Measurements from ENCODE around the gene SIN3B.
A peak's percentile ranks its signal among the peaks of the same experiment; 100 is the strongest.

SIN3B gene

GRCh38 chr19:16831531-16831930, 2.3 kb downstream of the SIN3B start:
- Histone ChIP-seq H3K27ac (ENCODE audit: low read depth, low read length) (no peak overlapping the region), H3K36me3 (ENCODE audit: control insufficient read depth, low read length) (peaks cover 62% of the 10 kb centered on the region), H3K79me2 (ENCODE audit: control insufficient read depth, low read length) (peaks cover 46% of the 10 kb centered on the region), H3K9me2 (replicated peaks; ENCODE audit: control insufficient read depth, low read length) (no peaks in the 10 kb centered on the region), H3K4me2 (ENCODE audit: low read length) (no peak overlapping the region), H3K4me1 (ENCODE audit: control insufficient read depth, low read length) (peaks cover 61% of the 10 kb centered on the region), H3F3A (ENCODE audit: control insufficient read depth, insufficient read depth) (peaks cover 20% of the 10 kb centered on the region), H3K9me3 (ENCODE audit: control insufficient read depth, insufficient read depth, low read length) (no peaks in the 10 kb centered on the region), H4K20me1 (ENCODE audit: control insufficient read depth, insufficient read depth, low read depth, low read length) (no peaks in the 10 kb centered on the region), H3K4me3 (ENCODE audit: low read length) (no peak overlapping the region), H3K27me3 (ENCODE audit: control insufficient read depth, low read length) (no peaks in the 10 kb centered on the region)
- TF ChIP-seq EZH2phosphoT487 (IDR thresholded peaks at IDR 0.05; ENCODE audit: borderline replicate concordance, low read length): no peak
- TF ChIP-seq, protein P1, sequence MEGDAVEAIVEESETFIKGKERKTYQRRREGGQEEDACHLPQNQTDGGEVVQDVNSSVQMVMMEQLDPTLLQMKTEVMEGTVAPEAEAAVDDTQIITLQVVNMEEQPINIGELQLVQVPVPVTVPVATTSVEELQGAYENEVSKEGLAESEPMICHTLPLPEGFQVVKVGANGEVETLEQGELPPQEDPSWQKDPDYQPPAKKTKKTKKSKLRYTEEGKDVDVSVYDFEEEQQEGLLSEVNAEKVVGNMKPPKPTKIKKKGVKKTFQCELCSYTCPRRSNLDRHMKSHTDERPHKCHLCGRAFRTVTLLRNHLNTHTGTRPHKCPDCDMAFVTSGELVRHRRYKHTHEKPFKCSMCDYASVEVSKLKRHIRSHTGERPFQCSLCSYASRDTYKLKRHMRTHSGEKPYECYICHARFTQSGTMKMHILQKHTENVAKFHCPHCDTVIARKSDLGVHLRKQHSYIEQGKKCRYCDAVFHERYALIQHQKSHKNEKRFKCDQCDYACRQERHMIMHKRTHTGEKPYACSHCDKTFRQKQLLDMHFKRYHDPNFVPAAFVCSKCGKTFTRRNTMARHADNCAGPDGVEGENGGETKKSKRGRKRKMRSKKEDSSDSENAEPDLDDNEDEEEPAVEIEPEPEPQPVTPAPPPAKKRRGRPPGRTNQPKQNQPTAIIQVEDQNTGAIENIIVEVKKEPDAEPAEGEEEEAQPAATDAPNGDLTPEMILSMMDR (IDR thresholded peaks at IDR 0.05; ENCODE audit: low read depth, low read length, poor library complexity, severe bottlenecking): no peak

DNA sequence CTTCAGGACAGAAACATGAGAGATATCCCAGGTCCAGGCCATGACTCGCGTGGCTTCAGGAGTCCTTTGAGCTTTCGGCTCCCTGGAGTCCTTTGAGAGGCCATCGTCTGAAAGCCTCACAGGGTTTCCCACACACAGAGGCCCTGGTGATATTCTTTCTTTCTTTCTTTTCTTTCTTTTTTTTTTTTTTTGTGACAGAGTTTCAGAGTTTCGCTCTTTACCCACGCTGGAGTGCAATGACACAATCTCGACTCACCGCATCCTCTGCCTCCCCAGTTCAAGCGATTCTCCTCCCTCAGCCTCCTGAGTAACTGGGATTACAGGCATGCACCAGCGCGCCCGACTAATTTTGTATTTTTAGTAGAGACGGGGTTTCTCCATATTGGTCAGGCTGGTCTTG, 5.5 kb downstream of the SIN3B start:
- H4K20me1 ChIP-seq (ENCODE audit: control insufficient read depth, insufficient read depth, low read depth, low read length): no peaks in the 10 kb centered on the region
- H3K4me3 ChIP-seq (ENCODE audit: low read length): peak overlapping the region; percentile 55
- peaks cover 56% of the 10 kb centered on the region for H3K4me1 ChIP-seq (ENCODE audit: control insufficient read depth, low read length)
- peaks cover 20% of the 10 kb centered on the region for H3F3A ChIP-seq (ENCODE audit: control insufficient read depth, insufficient read depth)
- H3K36me3 ChIP-seq (ENCODE audit: control insufficient read depth, low read length): peaks cover 91% of the 10 kb centered on the region
- no peaks in the 10 kb centered on the region for H3K27me3 ChIP-seq (ENCODE audit: control insufficient read depth, low read length)
- H3K79me2 ChIP-seq (ENCODE audit: control insufficient read depth, low read length): peaks cover 66% of the 10 kb centered on the region
- TF ChIP-seq, protein P1 (IDR thresholded peaks at IDR 0.05; ENCODE audit: low read depth, low read length, poor library complexity, severe bottlenecking): no peak
- no peak for TF ChIP-seq EZH2phosphoT487 (IDR thresholded peaks at IDR 0.05; ENCODE audit: borderline replicate concordance, low read length)
- peak overlapping the region; percentile 96 for H3K27ac ChIP-seq (ENCODE audit: low read depth, low read length)
- peak overlapping the region; percentile 72 for H3K4me2 ChIP-seq (ENCODE audit: low read length)
- H3K9me3 ChIP-seq (ENCODE audit: control insufficient read depth, insufficient read depth, low read length): no peaks in the 10 kb centered on the region
- H3K9me2 ChIP-seq (replicated peaks; ENCODE audit: control insufficient read depth, low read length): no peaks in the 10 kb centered on the region

- peak overlapping the region; percentile 10 for H3K4me2 ChIP-seq (ENCODE audit: low read length)
- peaks cover 90% of the 10 kb centered on the region for H3K36me3 ChIP-seq (ENCODE audit: control insufficient read depth, low read length)
- H3K9me3 ChIP-seq (ENCODE audit: control insufficient read depth, insufficient read depth, low read length): no peaks in the 10 kb centered on the region
- H3K27me3 ChIP-seq (ENCODE audit: control insufficient read depth, low read length): no peaks in the 10 kb centered on the region
- H3K4me1 ChIP-seq (ENCODE audit: control insufficient read depth, low read length): peaks cover 43% of the 10 kb centered on the region
- no peaks in the 10 kb centered on the region for H3K9me2 ChIP-seq (replicated peaks; ENCODE audit: control insufficient read depth, low read length)
- peaks cover 49% of the 10 kb centered on the region for H3K79me2 ChIP-seq (ENCODE audit: control insufficient read depth, low read length)
- H3K27ac ChIP-seq (ENCODE audit: low read depth, low read length): peak overlapping the region; percentile 22; the same call in 1 of the 2 replicates
- peaks cover 17% of the 10 kb centered on the region for H3F3A ChIP-seq (ENCODE audit: control insufficient read depth, insufficient read depth)
- no peaks in the 10 kb centered on the region for H4K20me1 ChIP-seq (ENCODE audit: control insufficient read depth, insufficient read depth, low read depth, low read length)
- TF ChIP-seq EZH2phosphoT487 (IDR thresholded peaks at IDR 0.05; ENCODE audit: borderline replicate concordance, low read length): no peak
- TF ChIP-seq, protein P1 (IDR thresholded peaks at IDR 0.05; ENCODE audit: low read depth, low read length, poor library complexity, severe bottlenecking): peak; percentile 46
- H3K4me3 ChIP-seq (ENCODE audit: low read length): no peak overlapping the region; the same call in 1 of the 2 replicates
Observed at GRCh38 chr19:16836115-16837034, 7.2 kb downstream of the SIN3B start.
